HepG2 (cell line): Measurements from ENCODE around the gene ATAD2B. TPM values are rescaled to one million over a fixed set of nuclear protein-coding genes. Genes with fewer than 3 reads are reported as not detected.

Experiments
- PRDM4 ChIP-seq: sonication (generic); formaldehyde crosslinking; IDR thresholded peaks from 2 replicates; pipeline ENCODE4 v1.9.0; 2021; ENCODE audit warnings: missing genetic modification reagents, borderline replicate concordance
- polyA plus RNA-seq, 8 experiments: library from polyadenylated mRNA; depleted of rRNA in 3 of 8; stranded (reverse) in 7 of 8; unstranded in 1 of 8; fragments of >200 nt; fragmentation: Illumina TruSeq in 4 of 8; extraction: Trizol in 4 of 8; gene quantifications; 2 replicates each; pipeline versions ENCODE4 v1.2.1 to v1.2.3, GENCODE V29; 2011 to 2016; ENCODE audit warnings: low read depth in 4 of 8, missing spikeins in 1 of 8, mixed read lengths in 1 of 8; ENCODE audit not compliant: insufficient read depth in 1 of 8
- total RNA-seq, 5 experiments: library from RNA; depleted of rRNA; stranded (reverse); fragments of >200 nt; fragmentation: Illumina TruSeq; extraction: Trizol; gene quantifications; 2 replicates each; pipeline ENCODE4 v1.2.3, GENCODE V29; 2016; ENCODE audit warnings: low read depth in 1 of 5

The ATAD2B gene
- total and polyA plus RNA-seq, 2 of the 13 experiments (the other 11 are each of a cell fraction or from before 2014, with no cell fraction given) = 5.3 to 22.2 TPM

DNA sequence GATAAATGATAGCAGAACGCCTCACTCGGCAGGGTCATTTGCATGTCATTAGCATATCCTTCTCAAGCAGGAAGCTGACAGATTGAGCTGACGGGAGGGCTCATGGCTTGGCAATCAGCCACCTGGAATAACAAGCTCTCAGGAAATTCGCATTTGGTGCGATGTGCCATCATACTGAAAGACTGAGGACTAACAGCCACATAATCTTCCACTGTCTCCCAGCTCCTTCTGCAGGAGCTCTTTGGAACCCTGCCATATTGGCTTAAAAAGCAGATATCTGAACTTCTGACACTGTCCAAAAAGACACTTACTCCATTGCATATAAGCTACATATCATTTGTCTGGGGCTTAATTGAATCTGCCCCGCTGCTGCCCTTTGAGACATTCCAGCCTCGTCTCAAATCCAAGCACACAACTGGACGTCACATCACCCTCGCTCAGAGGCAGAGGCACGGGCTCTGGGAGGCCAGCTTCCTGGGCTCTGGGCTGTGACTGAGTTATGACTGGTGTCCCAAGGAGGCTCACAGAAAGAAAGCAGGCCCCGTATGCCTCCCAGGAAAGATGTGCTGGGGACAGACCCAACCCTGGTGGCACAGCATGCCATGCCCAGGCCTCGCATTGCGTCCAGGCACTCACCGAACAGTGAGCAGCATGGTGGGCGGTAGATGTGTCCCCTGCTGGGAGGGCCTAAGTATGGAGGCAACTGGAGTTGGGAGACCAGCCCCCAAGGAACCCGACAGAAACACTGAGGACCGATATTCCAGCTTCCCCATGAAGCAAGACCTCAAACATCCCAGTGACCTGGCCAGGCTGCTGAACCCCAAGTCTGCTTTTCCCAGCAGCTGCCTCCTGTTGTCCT lies 228.0 kb downstream of the ATAD2B start (continued):
- TF ChIP-seq PRDM4 (CRISPR knock-in tag) = no peak
- TF ChIP-seq, all 625 proteins: peak for 0

Other genes with a start within 250 kb of the ATAD2B start
- gene UBXN2A, start 13.3 kb upstream of the ATAD2B start, total RNA-seq (2016; rRNA removed; fragmentation: Illumina TruSeq; extraction: Trizol) = 20.9 and 29.6 TPM in 2 replicates
- 6.8 and 8.3 TPM in 2 replicates for gene UBXN2A, start 13.3 kb upstream of the ATAD2B start, polyA plus RNA-seq (2011; rRNA removed)
- 0.48 and 0.93 TPM in 2 replicates for gene MFSD2B, start 83.0 kb upstream of the ATAD2B start, total RNA-seq (2016; rRNA removed; fragmentation: Illumina TruSeq; extraction: Trizol)
- 0.07 and 0.21 TPM in 2 replicates for gene MFSD2B, start 83.0 kb upstream of the ATAD2B start, polyA plus RNA-seq (2011; rRNA removed)
- 22.6 and 39.4 TPM in 2 replicates for gene WDCP, start 120.3 kb upstream of the ATAD2B start, total RNA-seq (2016; rRNA removed; fragmentation: Illumina TruSeq; extraction: Trizol)
- gene WDCP, start 120.3 kb upstream of the ATAD2B start, polyA plus RNA-seq (2011; rRNA removed) = 17.4 and 20.6 TPM in 2 replicates
- 35.2 and 36.8 TPM in 2 replicates for gene FKBP1B, start 122.6 kb upstream of the ATAD2B start, total RNA-seq (2016; rRNA removed; fragmentation: Illumina TruSeq; extraction: Trizol)
- 96.3 and 103 TPM in 2 replicates for gene FKBP1B, start 122.6 kb upstream of the ATAD2B start, polyA plus RNA-seq (2011; rRNA removed)
- 182 and 254 TPM in 2 replicates for gene SF3B6, start 149.2 kb upstream of the ATAD2B start, total RNA-seq (2016; rRNA removed; fragmentation: Illumina TruSeq; extraction: Trizol)
- 140 and 177 TPM in 2 replicates for gene SF3B6, start 149.2 kb upstream of the ATAD2B start, polyA plus RNA-seq (2011; rRNA removed)
- 44.1 and 48.2 TPM in 2 replicates for gene TP53I3, start 157.7 kb upstream of the ATAD2B start, total RNA-seq (2016; rRNA removed; fragmentation: Illumina TruSeq; extraction: Trizol)
- gene TP53I3, start 157.7 kb upstream of the ATAD2B start, polyA plus RNA-seq (2011; rRNA removed) = 24.6 and 25.0 TPM in 2 replicates
- 0.20 TPM in 1 of 2 replicates, not detected in the other for gene PFN4, start 196.2 kb upstream of the ATAD2B start, total RNA-seq (2016; rRNA removed; fragmentation: Illumina TruSeq; extraction: Trizol)
- gene PFN4, start 196.2 kb upstream of the ATAD2B start, polyA plus RNA-seq (2011; rRNA removed) = 0.12 TPM in 1 of 2 replicates, not detected in the other
- 0.45 and 1.1 TPM in 2 replicates for gene FAM228B, start 196.3 kb upstream of the ATAD2B start, total RNA-seq (2016; rRNA removed; fragmentation: Illumina TruSeq; extraction: Trizol)
- gene FAM228B, start 196.3 kb upstream of the ATAD2B start, polyA plus RNA-seq (2011; rRNA removed) = 0.79 and 0.99 TPM in 2 replicates
- not detected in 2 replicates for gene FAM228A, start 247.9 kb upstream of the ATAD2B start, total RNA-seq (2016; rRNA removed; fragmentation: Illumina TruSeq; extraction: Trizol)
- gene FAM228A, start 247.9 kb upstream of the ATAD2B start, polyA plus RNA-seq (2011; rRNA removed) = not detected in 2 replicates